Nephron (organoid): Measurements from ENCODE around the gene TSPAN18.

ENCODE experiments used
- H3K27ac Mint-ChIP-seq, 3 experiments: 2 replicates each; pipeline ENCODE4 v1.8.0; 2020; ENCODE audit warnings: mixed read lengths in 3 of 3, mild to moderate bottlenecking in 2 of 3, moderate library complexity in 1 of 3
- H3K27me3 Mint-ChIP-seq: 2 replicates; pipeline ENCODE4 v1.8.0; 2021; ENCODE audit warnings: low read depth, mild to moderate bottlenecking, moderate library complexity, mixed read lengths
- H3K36me3 Mint-ChIP-seq: 2 replicates; pipeline ENCODE4 v1.8.0; 2020; ENCODE audit warnings: low read depth, mixed read lengths
- H3K4me1 Mint-ChIP-seq: 2 replicates; pipeline ENCODE4 v1.8.0; 2020; ENCODE audit warnings: mixed read lengths
- H3K4me3 Mint-ChIP-seq, 3 experiments: 2 replicates each; pipeline ENCODE4 v1.8.0; 2020; ENCODE audit warnings: mild to moderate bottlenecking in 3 of 3, mixed read lengths in 3 of 3, moderate library complexity in 2 of 3
- H3K9me3 Mint-ChIP-seq: 2 replicates; pipeline ENCODE4 v1.8.0; 2020; ENCODE audit warnings: mixed read lengths
- CTCF ChIP-seq, 3 experiments: fragments of 200-600 bp; sonication (generic); IDR thresholded peaks; one replicate each; pipeline ENCODE4 v1.5.0; 2021; ENCODE audit warnings: antibody characterized with exemption in 3 of 3; ENCODE audit not compliant: unreplicated experiment in 3 of 3

TSPAN18 gene

GRCh38 chr11:44726283-44727113, at the start of gene TSPAN18:
Gene TSPAN18 (plus strand): TSS chr11:44726962. CDS start chr11:44906417, 179,455 bp downstream.
- Mint-ChIP-seq H3K4me1 (peaks cover 53% of the 10 kb centered on the region), H3K27me3 (peaks cover 23% of the 10 kb centered on the region), H3K27ac (peak within 1 kb of the TSS; percentile 76 to 90 (median 86)), H3K9me3 (no peaks in the 10 kb centered on the region), H3K4me3 (peak within 1 kb of the TSS; percentile 88 to 92 (median 89)), H3K36me3 (no peaks in the 10 kb centered on the region)
- no peak for TF ChIP-seq CTCF (IDR thresholded peaks at IDR 0.05; ENCODE audit: unreplicated experiment in 3 of 3)

GRCh38 chr11:44680982-44681597, 45.7 kb upstream of the TSPAN18 start:
- no peak overlapping the region for H3K4me3 Mint-ChIP-seq
- no peaks in the 10 kb centered on the region for H3K9me3 Mint-ChIP-seq
- peaks cover 10% of the 10 kb centered on the region for H3K4me1 Mint-ChIP-seq
- no peaks in the 10 kb centered on the region for H3K27me3 Mint-ChIP-seq
- TF ChIP-seq CTCF (IDR thresholded peaks at IDR 0.05; ENCODE audit: unreplicated experiment in 3 of 3), result no peak
- no peaks in the 10 kb centered on the region for H3K36me3 Mint-ChIP-seq
- no peak overlapping the region for H3K27ac Mint-ChIP-seq

- Mint-ChIP-seq H3K9me3 (no peaks in the 10 kb centered on the region), H3K27me3 (no peaks in the 10 kb centered on the region), H3K4me1 (peaks cover 10% of the 10 kb centered on the region), H3K36me3 (no peaks in the 10 kb centered on the region), H3K4me3 (no peak overlapping the region), H3K27ac (no peak overlapping the region)
- no peak for TF ChIP-seq CTCF (IDR thresholded peaks at IDR 0.05; ENCODE audit: unreplicated experiment in 3 of 3)
Observed at GRCh38 chr11:44681698-44682097, 45.1 kb upstream of the TSPAN18 start.

- H3K27me3 Mint-ChIP-seq, result peaks cover 10% of the 10 kb centered on the region
- no peaks in the 10 kb centered on the region for H3K9me3 Mint-ChIP-seq
- H3K4me3 Mint-ChIP-seq, result no peak overlapping the region
- no peak for TF ChIP-seq CTCF (IDR thresholded peaks at IDR 0.05; ENCODE audit: unreplicated experiment in 3 of 3)
- no peaks in the 10 kb centered on the region for H3K36me3 Mint-ChIP-seq
- peak overlapping the region in 1 of 3 experiments; percentile 73 for H3K27ac Mint-ChIP-seq
- peaks cover 7% of the 10 kb centered on the region for H3K4me1 Mint-ChIP-seq
Observed at GRCh38 chr11:44684859-44685281, 41.9 kb upstream of the TSPAN18 start.

- Mint-ChIP-seq H3K4me1 (no peaks in the 10 kb centered on the region), H3K27me3 (peaks cover 10% of the 10 kb centered on the region)
Observed at GRCh38 chr11:44687388-44687787, 39.4 kb upstream of the TSPAN18 start.

More at GRCh38 chr11:44687388-44687787, 39.4 kb upstream of the TSPAN18 start:
- no peaks in the 10 kb centered on the region for H3K36me3 Mint-ChIP-seq
- no peak overlapping the region for H3K27ac Mint-ChIP-seq
- no peak for TF ChIP-seq CTCF (IDR thresholded peaks at IDR 0.05; ENCODE audit: unreplicated experiment in 3 of 3)
- H3K4me3 Mint-ChIP-seq, result no peak overlapping the region
- H3K9me3 Mint-ChIP-seq, result no peaks in the 10 kb centered on the region
